ENCODE measurements around the gene SGCE.

GRCh38 chr7:94649450-94649849, 6.5 kb downstream of the SGCE start:
- TF ChIP-seq, protein P1, sequence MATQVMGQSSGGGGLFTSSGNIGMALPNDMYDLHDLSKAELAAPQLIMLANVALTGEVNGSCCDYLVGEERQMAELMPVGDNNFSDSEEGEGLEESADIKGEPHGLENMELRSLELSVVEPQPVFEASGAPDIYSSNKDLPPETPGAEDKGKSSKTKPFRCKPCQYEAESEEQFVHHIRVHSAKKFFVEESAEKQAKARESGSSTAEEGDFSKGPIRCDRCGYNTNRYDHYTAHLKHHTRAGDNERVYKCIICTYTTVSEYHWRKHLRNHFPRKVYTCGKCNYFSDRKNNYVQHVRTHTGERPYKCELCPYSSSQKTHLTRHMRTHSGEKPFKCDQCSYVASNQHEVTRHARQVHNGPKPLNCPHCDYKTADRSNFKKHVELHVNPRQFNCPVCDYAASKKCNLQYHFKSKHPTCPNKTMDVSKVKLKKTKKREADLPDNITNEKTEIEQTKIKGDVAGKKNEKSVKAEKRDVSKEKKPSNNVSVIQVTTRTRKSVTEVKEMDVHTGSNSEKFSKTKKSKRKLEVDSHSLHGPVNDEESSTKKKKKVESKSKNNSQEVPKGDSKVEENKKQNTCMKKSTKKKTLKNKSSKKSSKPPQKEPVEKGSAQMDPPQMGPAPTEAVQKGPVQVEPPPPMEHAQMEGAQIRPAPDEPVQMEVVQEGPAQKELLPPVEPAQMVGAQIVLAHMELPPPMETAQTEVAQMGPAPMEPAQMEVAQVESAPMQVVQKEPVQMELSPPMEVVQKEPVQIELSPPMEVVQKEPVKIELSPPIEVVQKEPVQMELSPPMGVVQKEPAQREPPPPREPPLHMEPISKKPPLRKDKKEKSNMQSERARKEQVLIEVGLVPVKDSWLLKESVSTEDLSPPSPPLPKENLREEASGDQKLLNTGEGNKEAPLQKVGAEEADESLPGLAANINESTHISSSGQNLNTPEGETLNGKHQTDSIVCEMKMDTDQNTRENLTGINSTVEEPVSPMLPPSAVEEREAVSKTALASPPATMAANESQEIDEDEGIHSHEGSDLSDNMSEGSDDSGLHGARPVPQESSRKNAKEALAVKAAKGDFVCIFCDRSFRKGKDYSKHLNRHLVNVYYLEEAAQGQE (IDR thresholded peaks at IDR 0.05; ENCODE audit: unreplicated experiment): no peak
- TF ChIP-seq, protein P2, sequence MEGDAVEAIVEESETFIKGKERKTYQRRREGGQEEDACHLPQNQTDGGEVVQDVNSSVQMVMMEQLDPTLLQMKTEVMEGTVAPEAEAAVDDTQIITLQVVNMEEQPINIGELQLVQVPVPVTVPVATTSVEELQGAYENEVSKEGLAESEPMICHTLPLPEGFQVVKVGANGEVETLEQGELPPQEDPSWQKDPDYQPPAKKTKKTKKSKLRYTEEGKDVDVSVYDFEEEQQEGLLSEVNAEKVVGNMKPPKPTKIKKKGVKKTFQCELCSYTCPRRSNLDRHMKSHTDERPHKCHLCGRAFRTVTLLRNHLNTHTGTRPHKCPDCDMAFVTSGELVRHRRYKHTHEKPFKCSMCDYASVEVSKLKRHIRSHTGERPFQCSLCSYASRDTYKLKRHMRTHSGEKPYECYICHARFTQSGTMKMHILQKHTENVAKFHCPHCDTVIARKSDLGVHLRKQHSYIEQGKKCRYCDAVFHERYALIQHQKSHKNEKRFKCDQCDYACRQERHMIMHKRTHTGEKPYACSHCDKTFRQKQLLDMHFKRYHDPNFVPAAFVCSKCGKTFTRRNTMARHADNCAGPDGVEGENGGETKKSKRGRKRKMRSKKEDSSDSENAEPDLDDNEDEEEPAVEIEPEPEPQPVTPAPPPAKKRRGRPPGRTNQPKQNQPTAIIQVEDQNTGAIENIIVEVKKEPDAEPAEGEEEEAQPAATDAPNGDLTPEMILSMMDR (conservative IDR thresholded peaks at IDR 0.05; ENCODE audit: low read depth in 2 of 2): no peak
- TF ChIP-seq EZH2phosphoT487 (IDR thresholded peaks at IDR 0.05; ENCODE audit: unreplicated experiment) (no peak), ZNF114 (CRISPR knock-in tag; IDR thresholded peaks at IDR 0.05) (no peak), POLR2AphosphoS5 (IDR thresholded peaks at IDR 0.05; ENCODE audit: low read depth) (no peak)

All from GM23338 (cell line).